Spinal cord (tissue), 10 donors: ENCODE data around the gene GABRG1. TPM values are rescaled to one million over a fixed set of nuclear protein-coding genes. Genes with fewer than 3 reads are reported as not detected.

Experiments
- DNase-seq, 6 donors: peaks; one replicate each; pipeline versions ENCODE4 v3.0.0 to v3.0.0-alpha.2; 2013 to 2015; ENCODE audit warnings: low spot score in 6 of 6, low read depth in 4 of 6
- H3K27ac ChIP-seq: one replicate; pipeline ENCODE4 v1.5.1; 2013; ENCODE audit warnings: low read depth, low read length, control low read depth
- H3K27me3 ChIP-seq: one replicate; pipeline ENCODE4 v1.6.1; 2013; ENCODE audit warnings: low read length; ENCODE audit not compliant: control insufficient read depth, insufficient read depth
- H3K36me3 ChIP-seq: one replicate; pipeline ENCODE4 v1.6.1; 2013; ENCODE audit warnings: low read length; ENCODE audit not compliant: control insufficient read depth, insufficient read depth
- H3K4me1 ChIP-seq: one replicate; pipeline ENCODE4 v1.6.1; 2013; ENCODE audit warnings: low read length; ENCODE audit not compliant: control insufficient read depth, insufficient read depth
- H3K4me3 ChIP-seq: one replicate; pipeline ENCODE4 v1.5.1; 2013; ENCODE audit warnings: low read depth, low read length, control low read depth
- H3K9me3 ChIP-seq: one replicate; pipeline ENCODE4 v1.6.1; 2013; ENCODE audit warnings: low read length; ENCODE audit not compliant: control insufficient read depth, insufficient read depth
- WGBS: methylation state at CpG from one replicate; pipeline ENCODE4 v1.1.5; 2013; ENCODE audit warnings: missing lambda C conversion rate; ENCODE audit not compliant: insufficient coverage; 5-methylcytosine and 5-hydroxymethylcytosine counted together
- long read RNA-seq, 4 donors: transcript quantifications; one replicate each; lab custom pipeline, GENCODE V29; 2026
- polyA plus RNA-seq, 2 donors: library from polyadenylated mRNA; unstranded; fragments of 120-200 nt; gene quantifications; one replicate each; pipeline ENCODE4 v1.2.1, GENCODE V29; 2013; ENCODE audit not compliant: insufficient read length in 2 of 2
- total RNA-seq, 2 donors: library from RNA; depleted of rRNA in 1 of 2; stranded (reverse); fragments of 120-200 nt in 1 of 2; fragments of >200 nt in 1 of 2; gene quantifications; one replicate each; pipeline versions ENCODE4 v1.2.3 to v1.2.4, GENCODE V29; 2013 to 2014
- donor health status: healthy.

GABRG1 gene
- 10 to 100 TPM in 1 of 2 donors, 1 to 10 TPM in 1; 5.1 to 26.6 TPM for total RNA-seq
- 10 to 100 TPM in 1 of 2 donors, 1 to 10 TPM in 1; 8.2 to 14.8 TPM for polyA plus RNA-seq
- long read RNA-seq, donor 1, full-length matches to known transcripts = 4 of 4 reads
- long read RNA-seq, donor 1, partial matches to known transcripts = 0 of 4 reads
- long read RNA-seq, donor 1, other reads (novel, unspliced or antisense) = 0 of 4 reads
- long read RNA-seq, donor 2, full-length matches to known transcripts = 1 of 1 reads
- long read RNA-seq, donor 2, partial matches to known transcripts = 0 of 1 reads
- long read RNA-seq, donor 2, other reads (novel, unspliced or antisense) = 0 of 1 reads
- long read RNA-seq, donor 3, full-length matches to known transcripts = 3 of 3 reads
- long read RNA-seq, donor 3, partial matches to known transcripts = 0 of 3 reads
- long read RNA-seq, donor 3, other reads (novel, unspliced or antisense) = 0 of 3 reads
- long read RNA-seq, donor 4 = 0 reads

- DNase-seq = peak; percentile 47 to 96 (median 70)
- H3K27ac ChIP-seq = peak within 1 kb of the TSS; percentile 29
- no peaks in the 10 kb centered on the region for H3K9me3 ChIP-seq
- peaks cover 5% of the 10 kb centered on the region for H3K4me1 ChIP-seq
- no peaks in the 10 kb centered on the region for H3K27me3 ChIP-seq
- peak within 1 kb of the TSS; percentile 50 for H3K4me3 ChIP-seq
- 1% methylated on average over 12 of the region's 23 CpGs for WGBS
- H3K36me3 ChIP-seq = no peaks in the 10 kb centered on the region
Measured at GRCh38 chr4:46123913-46124755, at the start of gene GABRG1. GABRG1 (minus strand) TSS chr4:46124054; CDS start chr4:46123913, 141 bp downstream.

GRCh38 chr4:46146993-46147392, 23.1 kb upstream of the GABRG1 start:
- DNase-seq = no peak
- Histone ChIP-seq H3K9me3 (no peaks in the 10 kb centered on the region), H3K4me1 (no peaks in the 10 kb centered on the region), H3K27me3 (no peaks in the 10 kb centered on the region), H3K4me3 (no peak overlapping the region), H3K36me3 (no peaks in the 10 kb centered on the region), H3K27ac (no peak overlapping the region)
- 89% methylated on average over 4 of the region's 4 CpGs for WGBS

- no CpG with 5 or more reads among the region's 2 CpGs for WGBS
- Histone ChIP-seq H3K4me3 (no peak overlapping the region), H3K27me3 (no peaks in the 10 kb centered on the region), H3K4me1 (no peaks in the 10 kb centered on the region), H3K9me3 (no peaks in the 10 kb centered on the region), H3K27ac (no peak overlapping the region), H3K36me3 (no peaks in the 10 kb centered on the region)
- peak in 1 of 6 donors; percentile 42 for DNase-seq
Measured at GRCh38 chr4:46131498-46132057, 7.7 kb upstream of the GABRG1 start.

DNA sequence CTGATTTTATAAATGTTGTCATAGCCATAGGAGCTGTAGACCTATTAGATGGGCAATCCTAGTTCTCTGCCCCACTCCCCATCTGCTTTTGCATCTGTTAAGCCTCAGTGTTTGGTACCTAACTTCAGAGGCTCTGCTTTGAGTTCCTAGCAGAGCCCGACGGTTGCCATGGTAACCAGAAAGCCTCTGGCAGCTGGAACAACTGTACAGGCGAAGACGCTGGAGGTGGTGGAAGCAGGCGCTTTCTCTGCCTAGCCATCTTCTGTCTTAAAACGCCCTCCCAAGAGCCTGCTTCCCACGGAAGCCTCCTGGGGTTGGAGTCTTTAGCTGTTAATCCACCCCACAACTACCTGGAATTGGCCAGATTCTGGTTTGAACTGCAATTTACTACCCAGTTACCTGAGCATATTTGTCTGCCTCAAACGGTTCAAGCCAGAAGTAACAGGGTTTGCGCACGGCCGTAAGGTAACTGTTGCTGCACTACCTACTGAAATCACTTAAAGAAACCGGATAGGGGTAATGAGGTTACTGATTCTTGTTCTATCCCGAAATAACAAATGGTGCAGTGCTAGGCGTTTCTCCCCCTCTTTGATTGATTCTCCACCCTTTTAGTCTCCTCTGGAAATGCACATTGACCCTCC, 1.0 kb upstream of the GABRG1 start:
- Histone ChIP-seq H3K4me1 (peaks cover 5% of the 10 kb centered on the region), H3K27ac (peak overlapping the region; percentile 29), H3K9me3 (no peaks in the 10 kb centered on the region), H3K4me3 (peak overlapping the region; percentile 50), H3K36me3 (no peaks in the 10 kb centered on the region), H3K27me3 (no peaks in the 10 kb centered on the region)
- 4% methylated on average over 8 of the region's 14 CpGs for WGBS
- peak; percentile 72 to 98 (median 84) for DNase-seq

DNA sequence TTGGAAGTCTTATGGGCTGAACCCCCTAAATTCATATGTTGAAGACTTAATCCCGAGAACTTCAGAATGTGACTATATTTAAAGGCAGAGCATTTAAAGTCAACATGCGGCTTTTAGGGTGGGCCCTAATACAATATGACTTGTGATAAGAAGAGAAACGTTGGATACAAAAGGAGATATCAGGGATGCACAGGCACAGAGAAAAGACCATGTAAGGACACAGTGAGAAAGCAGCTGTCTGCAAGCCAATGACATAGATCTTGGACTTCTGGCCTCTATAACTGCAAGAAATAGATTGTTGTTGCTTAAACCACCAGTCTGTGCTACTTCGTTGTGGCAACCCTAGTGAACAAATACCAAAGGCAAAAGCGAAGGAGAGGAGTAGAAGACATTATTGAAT, 42.2 kb downstream of the GABRG1 start:
- 77% methylated on average over 3 of the region's 5 CpGs for WGBS
- H3K4me3 ChIP-seq = no peak overlapping the region
- no peaks in the 10 kb centered on the region for H3K9me3 ChIP-seq

GRCh38 chr4:46081248-46081647, 42.6 kb downstream of the GABRG1 start:
- H3K9me3 ChIP-seq = no peaks in the 10 kb centered on the region
- no peaks in the 10 kb centered on the region for H3K36me3 ChIP-seq
- no peak for DNase-seq
- H3K4me3 ChIP-seq = no peak overlapping the region
- H3K4me1 ChIP-seq = no peaks in the 10 kb centered on the region
- no peaks in the 10 kb centered on the region for H3K27me3 ChIP-seq
- no peak overlapping the region for H3K27ac ChIP-seq

More for the DNA sequence above, 42.2 kb downstream of the GABRG1 start:
- Histone ChIP-seq H3K27ac (no peak overlapping the region), H3K27me3 (no peaks in the 10 kb centered on the region), H3K4me1 (no peaks in the 10 kb centered on the region), H3K36me3 (no peaks in the 10 kb centered on the region)
- no peak for DNase-seq

GRCh38 chr4:46073778-46074177, 50.1 kb downstream of the GABRG1 start:
- H3K36me3 ChIP-seq = no peaks in the 10 kb centered on the region
- no peaks in the 10 kb centered on the region for H3K9me3 ChIP-seq
- no peaks in the 10 kb centered on the region for H3K4me1 ChIP-seq
- H3K27me3 ChIP-seq = no peaks in the 10 kb centered on the region
- no peak overlapping the region for H3K4me3 ChIP-seq
- no peak overlapping the region for H3K27ac ChIP-seq
- DNase-seq = no peak

DNA sequence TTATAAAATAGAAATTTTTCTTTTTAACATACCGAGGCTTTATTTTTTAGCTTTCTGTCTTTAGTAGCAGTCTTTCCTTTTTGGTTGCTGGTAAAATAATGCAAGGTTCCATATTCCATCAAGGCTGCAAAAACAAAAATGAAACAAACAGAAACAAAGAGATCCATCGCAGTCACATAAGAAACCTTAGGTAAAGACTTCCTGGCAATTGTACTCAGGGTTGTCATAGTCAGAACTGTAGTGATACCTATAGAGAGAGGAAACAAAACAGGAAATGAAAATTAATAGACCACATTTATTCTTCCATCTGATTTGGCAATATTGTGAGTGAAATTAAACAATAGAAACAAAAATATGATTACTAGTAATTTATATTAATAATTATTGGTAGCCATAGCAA, 72.5 kb downstream of the GABRG1 start:
- no peaks in the 10 kb centered on the region for H3K27me3 ChIP-seq
- no peak overlapping the region for H3K27ac ChIP-seq
- H3K36me3 ChIP-seq = no peaks in the 10 kb centered on the region
- H3K4me3 ChIP-seq = no peak overlapping the region
- no peaks in the 10 kb centered on the region for H3K4me1 ChIP-seq
- no CpG with 5 or more reads among the region's 2 CpGs for WGBS
- no peak for DNase-seq
- no peaks in the 10 kb centered on the region for H3K9me3 ChIP-seq

- WGBS = 100% methylated on average over 1 of the region's 1 CpG
- Histone ChIP-seq H3K4me1 (no peaks in the 10 kb centered on the region), H3K27me3 (no peaks in the 10 kb centered on the region), H3K9me3 (no peaks in the 10 kb centered on the region), H3K4me3 (no peak overlapping the region), H3K27ac (no peak overlapping the region), H3K36me3 (no peaks in the 10 kb centered on the region)
- DNase-seq = peak in 1 of 6 donors; percentile 68
Measured at GRCh38 chr4:46032056-46032455, 91.8 kb downstream of the GABRG1 start.
